HG02970 (cell line): ENCODE data around the gene SDK2.

Experiments
- ATAC-seq: cut with Tn5 transposase; IDR thresholded peaks from one replicate; pipeline ENCODE4 v1.9.1; 2021; ENCODE audit warnings: mild to moderate bottlenecking, moderate library complexity, moderate number of reproducible peaks; ENCODE audit not compliant: unreplicated experiment, low FRiP score

Gene SDK2

GRCh38 chr17:73437826-73438225 lies 206.4 kb downstream of the SDK2 start:
- ATAC-seq: no peak

GRCh38 chr17:73436954-73437353 lies 207.3 kb downstream of the SDK2 start:
- ATAC-seq: no peak

- no peak for ATAC-seq
Observed at GRCh38 chr17:73435412-73435811, 208.8 kb downstream of the SDK2 start.

GRCh38 chr17:73434154-73434553 lies 210.1 kb downstream of the SDK2 start:
- no peak for ATAC-seq

- ATAC-seq: no peak
Observed at GRCh38 chr17:73433501-73433900, 210.7 kb downstream of the SDK2 start.

- no peak for ATAC-seq
Observed at GRCh38 chr17:73432624-73433190, 211.5 kb downstream of the SDK2 start.

GRCh38 chr17:73431401-73432205 lies 212.6 kb downstream of the SDK2 start:
- ATAC-seq: no peak

GRCh38 chr17:73430848-73431247 lies 213.4 kb downstream of the SDK2 start:
- no peak for ATAC-seq

GRCh38 chr17:73430165-73430680 lies 214.0 kb downstream of the SDK2 start:
- no peak for ATAC-seq

- peak; percentile 79 for ATAC-seq
Observed at GRCh38 chr17:73429440-73430164, 214.6 kb downstream of the SDK2 start.

GRCh38 chr17:73427198-73427597 lies 217.0 kb downstream of the SDK2 start:
- no peak for ATAC-seq

- no peak for ATAC-seq
Observed at GRCh38 chr17:73424571-73424970, 219.7 kb downstream of the SDK2 start.

GRCh38 chr17:73423806-73424205 lies 220.4 kb downstream of the SDK2 start:
- ATAC-seq: no peak

GRCh38 chr17:73423159-73423715 lies 221.0 kb downstream of the SDK2 start:
- no peak for ATAC-seq

GRCh38 chr17:73422121-73422520 lies 222.1 kb downstream of the SDK2 start:
- no peak for ATAC-seq

- no peak for ATAC-seq
Observed at GRCh38 chr17:73420897-73421296, 223.3 kb downstream of the SDK2 start.

GRCh38 chr17:73419881-73420280 lies 224.4 kb downstream of the SDK2 start:
- ATAC-seq: no peak

GRCh38 chr17:73419051-73419450 lies 225.2 kb downstream of the SDK2 start:
- ATAC-seq: no peak

- ATAC-seq: no peak
Observed at GRCh38 chr17:73415782-73416181, 228.5 kb downstream of the SDK2 start.

GRCh38 chr17:73414171-73414955 lies 229.9 kb downstream of the SDK2 start:
- no peak for ATAC-seq
